IPS-15b (cell line): ENCODE results near the gene BEX5.
"Not testable (repeated sequence)": the region's sequence is repeated elsewhere in the genome, so short reads cannot be mapped to it uniquely, and the experiment has no call there.

ENCODE experiments used
- H3K27me3 ChIP-seq: one replicate; pipeline ENCODE4 v1.6.1; 2013; ENCODE audit warnings: low read length; ENCODE audit not compliant: control insufficient read depth, insufficient read depth
- H3K36me3 ChIP-seq: one replicate; pipeline ENCODE4 v1.6.1; 2013; ENCODE audit warnings: low read length; ENCODE audit not compliant: control insufficient read depth, insufficient read depth
- H3K4me1 ChIP-seq: one replicate; pipeline ENCODE4 v1.6.1; 2013; ENCODE audit warnings: mild to moderate bottlenecking, low read length; ENCODE audit not compliant: control insufficient read depth, insufficient read depth
- H3K4me3 ChIP-seq: one replicate; pipeline ENCODE4 v1.5.1; 2013; ENCODE audit warnings: low read depth, low read length
- H3K9ac ChIP-seq: one replicate; pipeline ENCODE4 v1.6.1; 2013; ENCODE audit warnings: low read depth, mild to moderate bottlenecking, low read length
- H3K9me3 ChIP-seq: one replicate; pipeline ENCODE4 v1.6.1; 2013; ENCODE audit warnings: mild to moderate bottlenecking, low read length; ENCODE audit not compliant: control insufficient read depth, insufficient read depth

Gene BEX5

GRCh38 chrX:102125436-102125835, 30.3 kb downstream of the BEX5 start, which contains the start of gene TCEAL2:
TSS of gene TCEAL2 (plus strand) at chrX:102125679. CDS start at chrX:102126831, 1,152 bp downstream.
- H3K27me3 ChIP-seq: peaks cover 27% of the 10 kb centered on the region
- not testable (repeated sequence) for H3K9me3 ChIP-seq, H3K36me3 ChIP-seq, H3K4me1 ChIP-seq, H3K9ac ChIP-seq
- H3K4me3 ChIP-seq: peak within 1 kb of the TSS; percentile 63

- Histone ChIP-seq H3K4me3 (peak overlapping the region; percentile 63), H3K27me3 (peaks cover 27% of the 10 kb centered on the region)
- H3K9ac ChIP-seq, H3K9me3 ChIP-seq, H3K4me1 ChIP-seq, H3K36me3 ChIP-seq: not testable (repeated sequence)
Observed at GRCh38 chrX:102125014-102125413, 30.8 kb downstream of the BEX5 start.

- no peaks in the 10 kb centered on the region for H3K36me3 ChIP-seq
- H3K4me1 ChIP-seq: no peaks in the 10 kb centered on the region
- no peak overlapping the region for H3K9ac ChIP-seq
- no peaks in the 10 kb centered on the region for H3K9me3 ChIP-seq
- H3K4me3 ChIP-seq: no peak overlapping the region
- H3K27me3 ChIP-seq: no peaks in the 10 kb centered on the region
Observed at GRCh38 chrX:102115748-102116147, 40.0 kb downstream of the BEX5 start.

- Histone ChIP-seq H3K9ac (no peak overlapping the region), H3K9me3 (no peaks in the 10 kb centered on the region), H3K27me3 (no peaks in the 10 kb centered on the region), H3K4me1 (no peaks in the 10 kb centered on the region), H3K4me3 (no peak overlapping the region), H3K36me3 (no peaks in the 10 kb centered on the region)
Observed at GRCh38 chrX:102113367-102113766, 42.4 kb downstream of the BEX5 start.
